NCI-H446 treated with DMSO at 0.1 percent for 48 hours (cell line): ENCODE data around the gene EDRF1.
"Not testable (repeated sequence)": the region's sequence is repeated elsewhere in the genome, so short reads cannot be mapped to it uniquely, and the experiment has no call there.

ENCODE experiments used
- DNase-seq: peaks from one replicate; lab custom pipeline; 2025; lab: John Stamatoyannopoulos, UW

Gene EDRF1

DNA sequence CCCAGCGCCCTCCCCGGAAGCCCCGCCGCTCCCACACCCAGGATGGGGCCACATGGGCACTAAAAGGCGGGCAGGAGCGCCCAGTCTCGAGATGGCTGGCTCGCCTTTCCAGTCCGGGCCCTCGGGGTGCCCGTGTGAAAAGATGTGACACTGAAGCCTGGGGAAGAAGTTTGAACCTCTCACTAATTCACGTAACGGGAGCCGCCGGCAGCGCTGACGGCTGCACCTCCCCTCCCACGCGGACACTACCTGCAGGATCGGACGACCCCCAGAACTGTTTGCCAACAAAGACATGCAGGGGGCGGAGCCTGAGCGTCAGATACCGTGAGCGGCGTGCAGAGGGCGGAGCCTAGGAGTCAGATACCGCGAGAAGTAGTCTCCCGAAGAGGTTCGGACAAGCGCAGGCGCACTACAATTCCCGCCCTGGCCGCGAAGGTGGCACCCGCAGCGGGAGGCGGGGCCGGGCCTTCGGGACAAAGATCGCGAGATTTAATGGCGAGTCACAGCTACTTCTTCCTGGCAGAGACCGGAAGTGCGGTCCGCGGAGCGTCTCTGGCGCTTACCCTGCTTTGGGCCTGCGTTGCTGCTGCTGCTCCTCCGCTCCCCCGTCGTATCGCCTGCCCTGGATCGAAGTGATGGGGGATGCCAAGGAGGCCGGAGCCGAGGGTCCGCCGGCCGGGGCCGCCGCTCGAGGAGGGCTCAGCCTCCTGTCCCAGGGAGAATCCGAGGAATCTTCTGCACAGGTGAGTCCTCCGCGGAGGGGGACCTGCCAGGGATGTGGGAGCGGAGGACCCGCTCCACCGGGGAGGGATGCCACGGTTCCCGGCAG lies at the start of gene EDRF1:
Gene EDRF1, plus strand, starts transcription at position 537 of the 829 bp plus-strand sequence. Its CDS starts 99 bp downstream, at position 636.
- peak; percentile 93 for DNase-seq

DNA sequence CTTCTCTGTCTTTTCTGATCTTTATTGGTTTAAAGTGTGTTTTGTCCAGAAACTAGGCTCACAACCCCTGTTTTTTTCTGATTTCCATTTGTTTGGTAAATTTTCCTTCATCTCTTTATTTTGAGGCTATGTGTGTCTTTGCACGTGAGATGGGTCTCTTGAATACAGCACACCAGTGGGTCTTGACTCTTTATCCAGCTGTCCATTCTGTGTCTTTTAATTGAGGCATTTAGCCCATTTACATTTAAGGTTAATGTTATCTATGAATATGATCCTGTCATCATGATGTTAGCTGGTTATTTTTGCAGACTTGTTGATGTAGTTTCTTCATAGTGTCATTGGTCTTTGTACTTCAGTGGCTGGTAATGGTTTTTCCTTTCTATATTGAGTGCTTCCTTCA lies 46.6 kb upstream of the EDRF1 start:
- DNase-seq = no peak

DNA sequence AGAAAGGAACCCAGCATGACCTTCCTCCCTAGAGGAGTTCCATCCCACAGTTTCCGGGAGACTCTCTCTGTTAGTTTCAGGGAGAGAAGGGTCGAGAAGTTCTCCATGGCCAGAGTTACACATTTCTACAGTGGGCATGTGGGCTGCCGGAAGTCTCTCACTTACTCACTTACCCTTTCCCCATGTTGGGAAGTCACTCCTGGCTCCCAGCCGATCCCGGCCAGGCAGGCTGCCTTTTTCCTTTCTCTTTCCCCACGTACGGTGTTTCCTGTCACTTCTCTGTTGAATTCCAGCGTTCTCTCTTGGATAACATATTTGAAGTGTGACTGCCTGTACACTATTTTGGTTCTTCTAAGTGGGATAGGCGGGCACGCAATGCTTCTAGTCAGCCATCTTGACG lies 40.1 kb upstream of the EDRF1 start:
- no peak for DNase-seq

DNA sequence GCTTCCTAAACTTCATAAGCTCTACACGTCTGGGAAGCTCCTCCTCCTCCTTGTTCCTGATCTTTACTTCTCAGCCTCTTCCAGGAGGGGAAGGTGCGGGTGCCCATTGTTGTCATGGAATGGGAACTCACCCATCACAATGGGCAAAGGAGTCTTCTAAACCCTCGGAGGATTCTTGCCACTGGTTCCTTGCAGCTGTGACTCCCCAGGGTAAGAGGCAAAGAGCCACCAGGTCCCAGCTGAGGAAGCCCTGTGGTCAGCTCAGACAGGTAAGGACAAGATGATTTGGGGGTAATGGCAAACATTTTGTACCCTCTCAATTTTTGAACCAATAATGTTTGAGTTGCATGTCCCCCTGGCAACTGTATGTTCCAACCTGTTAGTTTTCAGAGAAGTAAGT lies 36.4 kb upstream of the EDRF1 start, which contains the start of gene TEX36:
Gene TEX36, minus strand, starts transcription at position 101 of the 400 bp plus-strand sequence. CDS start 174 bp downstream, outside the sequence.
- DNase-seq = no peak

- no peak for DNase-seq
These were observed 35.7 kb upstream of the EDRF1 start for GRCh38 chr10:125683821-125684220.

DNA sequence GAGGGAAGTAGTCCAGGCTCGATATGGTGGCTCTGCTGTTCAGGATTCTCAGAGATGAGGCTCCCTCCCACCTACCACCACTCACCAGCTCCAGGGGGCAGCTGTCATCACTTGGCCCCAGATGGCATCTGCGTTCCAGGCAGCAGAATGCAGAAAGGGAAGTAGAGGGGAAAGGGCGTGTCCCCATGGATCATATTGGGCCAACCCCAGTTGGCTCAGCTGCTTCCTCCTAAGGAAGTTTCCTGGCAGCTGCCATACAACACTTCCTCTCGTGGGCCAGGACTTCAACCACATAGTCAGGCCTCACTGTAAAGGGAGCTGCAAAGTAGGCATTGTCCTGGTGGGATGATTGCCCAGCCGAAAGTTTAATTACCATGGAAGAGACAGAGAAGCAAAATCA lies 34.9 kb upstream of the EDRF1 start:
- no peak for DNase-seq

DNA sequence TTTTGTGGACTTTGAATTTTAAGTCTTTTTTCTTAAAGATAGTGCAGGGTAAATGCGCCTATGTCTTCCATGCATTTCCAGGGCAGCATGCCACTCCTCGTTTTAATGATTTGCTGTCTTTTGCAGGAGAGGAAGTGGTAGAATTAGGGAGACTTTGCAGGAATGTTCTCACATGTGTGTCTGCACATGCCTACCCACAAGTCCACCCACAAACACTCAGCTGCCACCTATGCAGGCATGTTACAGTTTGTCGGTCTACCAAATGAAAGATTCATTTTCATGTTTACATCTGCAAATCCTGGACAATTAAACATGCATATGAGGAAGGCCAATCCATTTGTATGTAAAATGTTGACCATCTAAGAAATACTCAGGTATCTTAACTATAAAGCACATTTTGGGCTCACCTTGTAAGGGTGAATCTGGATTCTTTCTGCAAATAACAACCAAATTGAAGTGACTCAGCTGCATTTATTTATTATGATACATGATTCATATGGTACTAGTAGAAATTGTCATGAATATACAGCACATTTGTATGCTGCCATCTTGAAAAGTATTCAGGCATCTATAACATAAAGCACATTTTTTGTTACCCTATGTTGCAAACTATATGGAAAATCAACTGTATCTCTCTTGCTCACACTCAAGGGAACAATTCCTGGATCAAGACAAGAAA lies 31.9 kb upstream of the EDRF1 start:
- no peak for DNase-seq

GRCh38 chr10:125689955-125690569 lies 29.4 kb upstream of the EDRF1 start:
- no peak for DNase-seq

DNA sequence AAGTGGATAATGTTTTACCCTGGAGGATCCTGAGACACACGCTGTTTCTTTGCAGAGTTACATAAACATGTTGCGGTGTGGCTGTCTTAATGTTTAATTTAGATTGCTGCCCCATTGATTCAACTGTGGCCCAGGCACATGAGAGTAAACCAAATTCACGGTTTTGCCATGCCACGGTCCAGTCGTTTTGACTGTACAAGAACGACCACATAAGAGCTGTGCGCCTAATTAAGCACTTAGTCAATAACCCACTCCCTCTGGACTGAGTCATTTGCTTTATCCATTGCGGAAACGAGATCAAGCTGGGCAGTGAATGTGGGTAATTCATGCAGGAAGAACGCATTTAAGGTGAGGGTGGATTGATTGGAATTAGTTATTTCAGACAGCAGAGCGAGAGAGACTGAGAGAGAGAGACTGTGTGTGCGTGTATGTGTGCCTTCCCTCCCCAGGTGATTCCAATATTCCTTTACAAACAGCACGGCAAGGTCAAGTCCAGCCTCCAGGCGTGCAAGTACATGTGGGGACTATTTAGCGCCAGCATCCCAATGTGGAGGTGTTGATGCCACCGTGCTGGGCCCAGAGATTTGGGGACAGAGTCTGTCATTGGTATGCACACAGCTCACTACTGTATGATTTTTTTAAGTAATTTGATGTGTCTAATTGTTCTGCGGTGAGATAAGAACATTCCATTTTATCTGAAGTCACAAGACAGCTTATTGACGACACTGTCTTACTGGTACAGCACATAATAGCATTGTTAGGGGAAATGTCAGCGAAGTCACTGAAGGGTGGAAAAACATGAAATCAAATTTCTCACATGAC lies 28.1 kb upstream of the EDRF1 start:
- DNase-seq = no peak

DNA sequence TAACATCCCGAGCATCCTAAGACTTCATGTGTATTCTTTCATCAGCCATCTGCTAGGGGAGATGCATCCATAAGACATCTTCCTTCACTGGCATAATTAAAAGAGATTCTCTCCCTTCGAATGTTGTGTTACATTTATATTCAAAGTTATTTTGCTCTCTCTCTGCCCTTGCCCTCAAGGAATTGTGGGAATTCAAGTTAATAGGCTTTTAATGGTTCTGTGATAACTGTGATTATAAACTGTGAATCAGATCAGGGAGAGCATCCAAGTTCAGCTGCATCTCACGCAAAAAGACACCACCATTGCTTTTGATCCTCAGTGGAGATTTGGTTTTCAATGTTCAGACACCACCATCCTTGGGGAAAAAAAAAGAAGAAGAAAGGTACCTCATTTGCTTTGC lies 27.3 kb upstream of the EDRF1 start:
- DNase-seq = no peak

- no peak for DNase-seq
These were observed 26.6 kb upstream of the EDRF1 start for GRCh38 chr10:125692601-125693523.

- no peak for DNase-seq
These were observed 26.0 kb upstream of the EDRF1 start for GRCh38 chr10:125693524-125693847.

DNA sequence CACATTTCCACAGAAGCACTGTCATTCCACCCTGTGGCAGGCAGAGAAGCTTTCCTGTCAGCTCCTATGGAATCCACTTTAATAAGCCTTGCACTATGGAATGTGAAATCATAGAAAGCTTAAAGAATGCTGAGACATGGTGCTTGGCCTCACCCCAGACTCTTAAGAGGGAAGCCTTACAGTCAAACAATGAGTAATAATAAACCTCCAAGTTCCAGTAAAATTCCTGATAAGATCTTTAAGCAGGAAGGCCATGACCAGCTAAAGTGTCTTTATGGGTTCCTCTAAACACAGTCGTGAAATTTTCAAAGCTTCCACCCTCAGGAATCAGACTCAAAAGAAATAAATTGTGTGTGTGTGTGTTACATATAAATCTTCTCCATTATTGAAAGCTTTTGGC lies 24.6 kb upstream of the EDRF1 start:
- DNase-seq = no peak

DNA sequence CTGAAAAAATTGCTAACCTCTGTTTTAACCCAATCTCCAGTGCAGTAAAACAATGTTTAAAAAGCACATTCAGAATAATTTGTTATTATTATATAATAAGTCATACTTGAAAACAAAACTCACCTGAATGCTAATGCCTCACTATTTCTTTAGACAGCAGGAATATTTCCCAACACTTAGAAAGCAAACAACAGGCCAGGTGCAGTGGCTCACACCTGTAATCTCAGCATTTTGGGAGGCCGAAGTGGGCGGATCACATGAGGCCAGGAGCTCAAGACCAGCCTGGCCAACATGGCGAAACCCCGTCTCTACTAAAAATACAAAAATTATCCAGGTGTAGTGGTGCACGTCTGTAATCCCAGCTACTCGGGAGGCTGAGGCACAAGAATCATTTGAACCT lies 22.6 kb upstream of the EDRF1 start:
- not testable (repeated sequence) for DNase-seq

- no peak for DNase-seq
These were observed 21.0 kb upstream of the EDRF1 start for GRCh38 chr10:125698481-125698998.

GRCh38 chr10:125699562-125700143 lies 19.9 kb upstream of the EDRF1 start:
- DNase-seq = no peak

- no peak for DNase-seq
These were observed 19.1 kb upstream of the EDRF1 start for GRCh38 chr10:125700355-125700911.

DNA sequence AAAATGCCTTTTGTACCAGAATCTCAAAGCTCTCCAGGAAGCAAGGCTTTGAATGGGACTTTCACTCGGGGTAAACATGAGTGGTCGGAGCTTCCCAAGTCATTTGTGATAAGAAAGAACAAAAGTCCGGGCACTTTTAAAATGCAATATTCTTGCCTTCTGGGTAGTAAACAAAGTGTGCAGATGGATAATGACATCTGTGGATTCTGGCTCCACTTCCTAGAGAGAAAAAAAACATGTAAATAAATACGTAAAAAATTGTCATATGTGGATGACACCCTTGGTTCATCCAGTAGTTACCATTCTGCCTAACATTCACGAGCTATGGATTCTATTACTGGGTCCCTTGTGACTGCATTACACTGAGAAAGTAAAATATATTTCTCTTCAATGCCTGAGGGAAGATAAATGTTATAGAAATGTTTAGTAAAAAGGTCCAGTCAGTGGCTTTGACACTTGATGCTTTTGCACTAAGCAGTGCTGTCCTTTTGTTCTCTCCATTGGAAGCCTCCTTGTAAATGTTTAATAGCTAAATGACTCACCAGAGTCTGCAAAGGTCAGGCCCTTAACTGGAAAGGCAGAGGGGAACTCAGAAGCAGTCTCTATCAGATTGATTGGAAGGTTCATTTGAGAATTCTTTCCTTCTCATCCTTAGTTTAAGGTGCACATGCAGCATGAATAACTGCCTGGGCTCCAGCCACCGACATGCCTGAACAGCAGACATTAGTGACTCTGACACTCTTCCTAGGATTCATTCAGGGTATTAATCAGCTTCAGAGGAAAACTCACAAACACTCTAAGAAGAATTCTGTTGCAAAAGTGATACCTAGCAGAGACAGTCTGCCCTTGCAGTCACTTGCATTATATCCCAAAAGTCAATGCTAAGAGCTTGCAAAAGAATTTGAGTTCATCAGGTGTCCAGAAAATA lies 11.7 kb upstream of the EDRF1 start:
- DNase-seq = no peak

GRCh38 chr10:125708971-125709503 lies 10.5 kb upstream of the EDRF1 start:
- DNase-seq = no peak
